ENCODE measurements around the gene BRD3. TPM values are rescaled to one million over a fixed set of nuclear protein-coding genes. Genes with fewer than 3 reads are reported as not detected.

Gene BRD3
- total and polyA plus RNA-seq, 12 donors = 5.7 to 34.4 (median 28.9) TPM

- H3K4me1 ChIP-seq = no peaks in the 10 kb centered on the region
- no peak overlapping the region for H3K27ac ChIP-seq
- H3K36me3 ChIP-seq = no peaks in the 10 kb centered on the region
- peaks cover 0 to 12% (median 0%) of the 10 kb centered on the region in 7 donors for H3K27me3 ChIP-seq
- 81 to 82% methylated on average over 6 of the region's 6 CpGs for WGBS, 2 donors
- intact Hi-C loops (cut with DNase I) = no loop called here
- H3K9me3 ChIP-seq = no peaks in the 10 kb centered on the region
- DNase-seq (no peak), ATAC-seq (peak in 2 of 8 donors; percentile 17 to 34)
- no peak overlapping the region for H3K4me3 ChIP-seq
- no peak for TF ChIP-seq CTCF (IDR thresholded peaks at IDR 0.05)
These were observed 68.0 kb downstream of the BRD3 start for GRCh38 chr9:133999851-134000265.

GRCh38 chr9:133998915-133999595, 68.8 kb downstream of the BRD3 start:
- TF ChIP-seq CTCF (IDR thresholded peaks at IDR 0.05) = no peak
- H3K4me3 ChIP-seq = no peak overlapping the region
- ATAC-seq (no peak), DNase-seq (no peak)
- H3K36me3 ChIP-seq = no peaks in the 10 kb centered on the region
- 96 to 99% methylated on average over 1 of the region's 1 CpG for WGBS, 2 donors
- H3K27ac ChIP-seq = no peak overlapping the region
- intact Hi-C loops (cut with DNase I) = no loop called here
- peaks cover 0 to 12% (median 0%) of the 10 kb centered on the region in 7 donors for H3K27me3 ChIP-seq
- no peaks in the 10 kb centered on the region for H3K9me3 ChIP-seq
- peaks cover 0 to 6% (median 3%) of the 10 kb centered on the region in 9 donors for H3K4me1 ChIP-seq

GRCh38 chr9:133997584-133997983, 70.2 kb downstream of the BRD3 start:
- intact Hi-C loops (cut with DNase I) = loop anchor here in 1 of 10 donors (2.0 kb wide), 1 partner anchor 205 kb away; no protein-coding TSS in a partner anchor
- Histone ChIP-seq H3K27ac (no peak overlapping the region), H3K4me3 (no peak overlapping the region), H3K4me1 (peaks cover 5 to 17% (median 14%) of the 10 kb centered on the region in 9 donors), H3K36me3 (no peaks in the 10 kb centered on the region), H3K9me3 (no peaks in the 10 kb centered on the region), H3K27me3 (peaks cover 0 to 12% (median 0%) of the 10 kb centered on the region in 7 donors)
- no peak for ATAC-seq
- WGBS, 2 donors = 89 to 90% methylated on average over 2 of the region's 2 CpGs
- TF ChIP-seq CTCF (IDR thresholded peaks at IDR 0.05) = no peak
- no peak for DNase-seq

DNA sequence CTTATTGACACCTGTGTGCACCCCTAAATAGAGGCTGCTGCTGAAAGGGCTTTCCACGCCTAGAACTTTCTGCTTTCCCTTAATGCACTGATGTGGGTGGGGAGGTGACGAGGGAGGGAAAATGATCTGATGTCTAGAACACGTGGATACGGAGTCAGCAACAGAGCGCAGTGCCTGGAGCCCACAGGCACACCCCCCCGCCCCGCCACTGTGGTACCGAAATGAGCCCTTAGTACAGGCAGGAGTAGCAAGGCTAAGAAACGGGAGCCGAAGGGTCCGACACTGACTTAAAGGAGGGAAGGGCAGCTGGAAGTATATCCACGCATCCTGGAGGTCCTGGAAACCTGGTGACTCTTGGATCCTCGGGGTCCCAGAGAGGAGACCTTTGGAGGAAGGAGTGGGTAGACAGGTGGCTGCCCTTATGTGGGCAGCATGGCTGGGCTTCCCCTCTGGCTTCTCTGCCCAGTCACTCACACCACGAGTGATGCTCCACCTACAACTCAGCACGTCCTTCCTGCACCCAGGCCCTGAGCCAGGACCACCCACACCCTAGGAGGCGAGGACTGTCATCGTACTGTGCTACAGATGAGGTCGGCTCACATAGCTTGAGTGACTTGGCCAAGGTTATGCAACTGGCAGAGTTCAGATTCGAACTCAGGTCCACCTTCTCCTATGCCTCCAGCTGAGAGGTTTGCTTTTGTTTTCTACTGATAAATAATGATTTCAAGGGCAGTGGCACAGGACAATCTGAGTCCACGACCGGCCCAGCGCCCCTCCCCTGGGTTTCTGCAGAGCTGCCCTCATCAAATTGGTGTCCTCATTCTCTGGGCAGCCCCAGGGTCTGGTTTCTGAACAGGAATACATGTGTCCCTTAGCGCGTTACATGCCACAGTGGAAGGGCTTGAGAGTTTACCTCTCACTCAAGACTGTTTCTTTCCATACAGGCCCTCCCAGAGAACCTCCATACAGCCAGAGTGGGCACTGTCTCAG, 71.0 kb downstream of the BRD3 start:
- Histone ChIP-seq H3K36me3 (no peaks in the 10 kb centered on the region), H3K9me3 (no peaks in the 10 kb centered on the region), H3K4me1 (peaks cover 5 to 17% (median 14%) of the 10 kb centered on the region in 9 donors), H3K27ac (no peak overlapping the region), H3K27me3 (peaks cover 0 to 12% (median 0%) of the 10 kb centered on the region in 7 donors), H3K4me3 (no peak overlapping the region)
- TF ChIP-seq CTCF (IDR thresholded peaks at IDR 0.05) = no peak
- ATAC-seq (no peak), DNase-seq (no peak)
- WGBS, 2 donors = 59 to 60% methylated on average over 24 of the region's 24 CpGs
- intact Hi-C loops (cut with DNase I) = loop anchor here in 1 of 10 donors (2.0 kb wide), 1 partner anchor 204 kb away; no protein-coding TSS in a partner anchor
